BJ (cell line): ENCODE results near the gene TXNL4A. TPM values are rescaled to one million over a fixed set of nuclear protein-coding genes. Genes with fewer than 3 reads are reported as not detected.

Source experiments
- CTCF ChIA-PET: fragments of 350-600 bp; formaldehyde crosslinking; extraction: SDS; loops from one replicate; lab custom pipeline; 2021; ENCODE audit warnings: antibody characterized with exemption, inconsistent platforms; lab: Yijun Ruan, JAX
- POLR2A ChIA-PET: fragments of 300-600 bp; sonication (Branson Sonifier 250); formaldehyde crosslinking; extraction: SDS; loops from one replicate; lab custom pipeline; 2021; ENCODE audit warnings: antibody characterized with exemption; lab: Charles Lee
- DNase-seq: peaks from one replicate; pipeline ENCODE4 v3.0.0-alpha.2; 2011; ENCODE audit warnings: low read depth
- H3K27me3 ChIP-seq: 2 replicates; pipeline ENCODE4 v1.6.0; 2011; ENCODE audit warnings: low read length; ENCODE audit not compliant: control insufficient read depth, insufficient read depth
- H3K36me3 ChIP-seq: 2 replicates; pipeline ENCODE4 v1.5.1; 2011; ENCODE audit warnings: low read length; ENCODE audit not compliant: control insufficient read depth, insufficient read depth
- H3K4me3 ChIP-seq: 2 replicates; pipeline ENCODE4 v1.5.1; 2011; ENCODE audit warnings: low read depth, mild to moderate bottlenecking, control low read depth, low read length
- CTCF ChIP-seq: IDR thresholded peaks from 2 replicates; pipeline ENCODE4 v1.5.1; 2011; ENCODE audit warnings: low read depth, mild to moderate bottlenecking, control low read depth, inconsistent platforms, low read length, moderate library complexity; ENCODE audit not compliant: insufficient read depth
- polyA plus RNA-seq: library from polyadenylated mRNA; depleted of rRNA; stranded (reverse); fragments of >200 nt; gene quantifications from 2 replicates; pipeline ENCODE4 v1.2.3, GENCODE V29; 2011

Gene TXNL4A
- polyA plus RNA-seq, 1 experiment = 95.8 TPM

GRCh38 chr18:79941473-79942119, 46.8 kb downstream of the TXNL4A start:
- no peak overlapping the region for H3K4me3 ChIP-seq
- no peaks in the 10 kb centered on the region for H3K27me3 ChIP-seq
- TF ChIP-seq CTCF = no peak
- CTCF ChIA-PET = no interaction called here
- H3K36me3 ChIP-seq = peaks cover 15% of the 10 kb centered on the region
- POLR2A ChIA-PET = no interaction called here
- no peak for DNase-seq

GRCh38 chr18:79940814-79941472, 47.4 kb downstream of the TXNL4A start:
- Histone ChIP-seq H3K36me3 (peaks cover 15% of the 10 kb centered on the region), H3K27me3 (no peaks in the 10 kb centered on the region), H3K4me3 (no peak overlapping the region)
- POLR2A ChIA-PET = no interaction called here
- CTCF ChIA-PET = interaction anchor here (0.7 kb wide), 1 partner anchor 10 kb away, joined by 4 read pairs; no protein-coding TSS in a partner anchor
- no peak for TF ChIP-seq CTCF
- no peak for DNase-seq

GRCh38 chr18:79940126-79940813, 48.1 kb downstream of the TXNL4A start:
- TF ChIP-seq CTCF = no peak
- no peaks in the 10 kb centered on the region for H3K27me3 ChIP-seq
- no peak for DNase-seq
- ChIA-PET CTCF (interaction anchor here (0.7 kb wide), 1 partner anchor 10 kb away, joined by 4 read pairs; no protein-coding TSS in a partner anchor), POLR2A (interaction anchor here (0.6 kb wide), 1 partner anchor 52 kb away, joined by 8 read pairs; no protein-coding TSS in a partner anchor)
- no peak overlapping the region for H3K4me3 ChIP-seq
- H3K36me3 ChIP-seq = peaks cover 18% of the 10 kb centered on the region

- no peak for DNase-seq
- no peak overlapping the region for H3K4me3 ChIP-seq
- no peaks in the 10 kb centered on the region for H3K27me3 ChIP-seq
- POLR2A ChIA-PET = no interaction called here
- peaks cover 20% of the 10 kb centered on the region for H3K36me3 ChIP-seq
- TF ChIP-seq CTCF = no peak
- CTCF ChIA-PET = interaction anchor here (0.7 to 1.0 kb wide), 2 partner anchors 11 to 294 kb away, joined by 3 to 4 read pairs; no protein-coding TSS in a partner anchor
Measured at GRCh38 chr18:79939096-79939495, 49.3 kb downstream of the TXNL4A start.

GRCh38 chr18:79938196-79938595, 50.2 kb downstream of the TXNL4A start:
- no peak for DNase-seq
- H3K4me3 ChIP-seq = no peak overlapping the region
- ChIA-PET CTCF (no interaction called here), POLR2A (no interaction called here)
- H3K27me3 ChIP-seq = no peaks in the 10 kb centered on the region
- no peak for TF ChIP-seq CTCF
- peaks cover 22% of the 10 kb centered on the region for H3K36me3 ChIP-seq
